Astrocyte (in vitro differentiated cells and primary cell): Measurements from ENCODE around the gene RAB40B. TPM values are rescaled to one million over a fixed set of nuclear protein-coding genes. Genes with fewer than 3 reads are reported as not detected.
"Not testable (repeated sequence)": the region's sequence is repeated elsewhere in the genome, so short reads cannot be mapped to it uniquely, and the experiment has no call there.

Experiments
- DNase-seq: peaks from one replicate; pipeline ENCODE4 v3.0.0-alpha.2; 2010; ENCODE audit warnings: low read depth
- FAIRE-seq: peaks from 2 replicates; lab custom pipeline; 2011; peaks lifted over from hg19 to GRCh38; lab: Jason Lieb, UNC
- H2AFZ ChIP-seq: 2 replicates; pipeline ENCODE4 v1.6.0; 2012; ENCODE audit warnings: low read depth, low read length, inconsistent platforms
- H3K27ac ChIP-seq: 2 replicates; pipeline ENCODE4 v1.5.1; 2011; ENCODE audit warnings: low read depth, low read length, inconsistent platforms
- H3K27me3 ChIP-seq: 2 replicates; pipeline ENCODE4 v1.6.0; 2011; ENCODE audit warnings: low read length, inconsistent platforms; ENCODE audit not compliant: insufficient read depth
- H3K36me3 ChIP-seq: 2 replicates; pipeline ENCODE4 v1.5.1; 2011; ENCODE audit warnings: low read length, inconsistent platforms; ENCODE audit not compliant: insufficient read depth
- H3K4me1 ChIP-seq: 2 replicates; pipeline ENCODE4 v1.5.1; 2011; ENCODE audit warnings: low read length, inconsistent platforms; ENCODE audit not compliant: insufficient read depth
- H3K4me2 ChIP-seq: 2 replicates; pipeline ENCODE4 v1.6.0; 2012; ENCODE audit warnings: low read length, inconsistent platforms
- H3K4me3 ChIP-seq: 2 replicates; pipeline ENCODE4 v1.5.1; 2011; ENCODE audit warnings: low read depth, mild to moderate bottlenecking, low read length, inconsistent platforms; ENCODE audit not compliant: insufficient read depth
- H3K79me2 ChIP-seq: 2 replicates; pipeline ENCODE4 v1.6.0; 2012; ENCODE audit warnings: mild to moderate bottlenecking, low read length, inconsistent platforms; ENCODE audit not compliant: insufficient read depth
- H3K9ac ChIP-seq: 2 replicates; pipeline ENCODE4 v1.6.0; 2012; ENCODE audit warnings: mild to moderate bottlenecking, low read length, inconsistent platforms
- H3K9me3 ChIP-seq: 2 replicates; pipeline ENCODE4 v1.5.1; 2012; ENCODE audit warnings: low read depth, mild to moderate bottlenecking, low read length, inconsistent platforms; ENCODE audit not compliant: insufficient read depth
- H4K20me1 ChIP-seq: 2 replicates; pipeline ENCODE4 v1.6.0; 2012; ENCODE audit warnings: low read length, inconsistent platforms; ENCODE audit not compliant: insufficient read depth
- H3K27ac Mint-ChIP-seq: one replicate; pipeline ENCODE4 v1.8.0; 2021; ENCODE audit warnings: mild to moderate bottlenecking, mixed read lengths; ENCODE audit not compliant: unreplicated experiment
- H3K27me3 Mint-ChIP-seq: one replicate; pipeline ENCODE4 v1.8.0; 2021; ENCODE audit warnings: low read depth, mixed read lengths; ENCODE audit not compliant: unreplicated experiment
- H3K36me3 Mint-ChIP-seq: one replicate; pipeline ENCODE4 v1.8.0; 2021; ENCODE audit warnings: low read depth, mixed read lengths; ENCODE audit not compliant: unreplicated experiment
- H3K4me1 Mint-ChIP-seq: one replicate; pipeline ENCODE4 v1.8.0; 2021; ENCODE audit warnings: low read depth, mixed read lengths; ENCODE audit not compliant: unreplicated experiment
- H3K4me3 Mint-ChIP-seq: one replicate; pipeline ENCODE4 v1.8.0; 2021; ENCODE audit warnings: mild to moderate bottlenecking, moderate library complexity, mixed read lengths; ENCODE audit not compliant: unreplicated experiment
- H3K9me3 Mint-ChIP-seq: one replicate; pipeline ENCODE4 v1.8.0; 2021; ENCODE audit warnings: mild to moderate bottlenecking, mixed read lengths; ENCODE audit not compliant: unreplicated experiment
- CTCF ChIP-seq: IDR thresholded peaks from 2 replicates; pipeline ENCODE4 v1.5.1; 2011; ENCODE audit warnings: low read depth, mild to moderate bottlenecking, inconsistent platforms, low read length, moderate library complexity; ENCODE audit not compliant: insufficient read depth
- EZH2 ChIP-seq: IDR thresholded peaks from 2 replicates; pipeline ENCODE4 v1.6.1; 2012; ENCODE audit warnings: mild to moderate bottlenecking, low read length, inconsistent platforms; ENCODE audit not compliant: insufficient read depth
- total RNA-seq: library from RNA; stranded (reverse); gene quantifications from 2 replicates; pipeline ENCODE4 v1.2.1, GENCODE V29; 2021

Gene RAB40B
- total RNA-seq, 1 donor from 2014 or later: 15.8 TPM

GRCh38 chr17:82656266-82656665 is 42.2 kb downstream of the RAB40B start:
- Histone ChIP-seq H3K36me3 (no peaks in the 10 kb centered on the region), H3K4me3 (no peak overlapping the region), H2AFZ (no peak overlapping the region), H3K9me3 (no peaks in the 10 kb centered on the region), H3K79me2 (no peaks in the 10 kb centered on the region), H3K27ac (no peak overlapping the region), H4K20me1 (no peaks in the 10 kb centered on the region), H3K4me2 (no peak overlapping the region), H3K4me1 (no peaks in the 10 kb centered on the region), H3K9ac (no peak overlapping the region), H3K27me3 (no peaks in the 10 kb centered on the region)
- no peak for FAIRE-seq
- Mint-ChIP-seq H3K4me3 (no peak overlapping the region), H3K36me3 (peaks cover 23% of the 10 kb centered on the region), H3K27me3 (peaks cover 2% of the 10 kb centered on the region), H3K27ac (peak overlapping the region; percentile 6), H3K9me3 (no peaks in the 10 kb centered on the region), H3K4me1 (no peaks in the 10 kb centered on the region)
- no peak for DNase-seq
- no peak for TF ChIP-seq EZH2
- TF ChIP-seq CTCF: no peak

GRCh38 chr17:82655523-82655922 is 43.0 kb downstream of the RAB40B start:
- Histone ChIP-seq H3K4me3 (no peak overlapping the region), H3K9ac (no peak overlapping the region), H4K20me1 (no peaks in the 10 kb centered on the region), H2AFZ (no peak overlapping the region), H3K27ac (no peak overlapping the region), H3K4me2 (no peak overlapping the region), H3K36me3 (no peaks in the 10 kb centered on the region), H3K27me3 (no peaks in the 10 kb centered on the region), H3K9me3 (no peaks in the 10 kb centered on the region), H3K4me1 (no peaks in the 10 kb centered on the region), H3K79me2 (no peaks in the 10 kb centered on the region)
- FAIRE-seq (no peak), DNase-seq (no peak)
- TF ChIP-seq EZH2 (no peak), CTCF (no peak)
- no peaks in the 10 kb centered on the region for H3K4me1 Mint-ChIP-seq
- H3K27ac Mint-ChIP-seq: no peak overlapping the region
- H3K27me3 Mint-ChIP-seq: peaks cover 2% of the 10 kb centered on the region
- no peak overlapping the region for H3K4me3 Mint-ChIP-seq
- no peaks in the 10 kb centered on the region for H3K9me3 Mint-ChIP-seq
- peaks cover 18% of the 10 kb centered on the region for H3K36me3 Mint-ChIP-seq

GRCh38 chr17:82655038-82655479 is 43.4 kb downstream of the RAB40B start:
- Histone ChIP-seq H3K4me3 (no peak overlapping the region), H3K27me3 (no peaks in the 10 kb centered on the region), H3K27ac (no peak overlapping the region), H3K9me3 (no peaks in the 10 kb centered on the region), H3K4me2 (no peak overlapping the region), H2AFZ (no peak overlapping the region), H3K4me1 (no peaks in the 10 kb centered on the region), H4K20me1 (no peaks in the 10 kb centered on the region), H3K79me2 (no peaks in the 10 kb centered on the region), H3K9ac (no peak overlapping the region), H3K36me3 (no peaks in the 10 kb centered on the region)
- no peak for FAIRE-seq
- H3K4me3 Mint-ChIP-seq: no peak overlapping the region
- peaks cover 17% of the 10 kb centered on the region for H3K36me3 Mint-ChIP-seq
- DNase-seq: no peak
- H3K27ac Mint-ChIP-seq: no peak overlapping the region
- H3K27me3 Mint-ChIP-seq: peaks cover 2% of the 10 kb centered on the region
- no peaks in the 10 kb centered on the region for H3K9me3 Mint-ChIP-seq
- H3K4me1 Mint-ChIP-seq: no peaks in the 10 kb centered on the region
- TF ChIP-seq CTCF (no peak), EZH2 (no peak)

GRCh38 chr17:82654611-82655010 is 43.9 kb downstream of the RAB40B start:
- not testable (repeated sequence) for H4K20me1 ChIP-seq, H3K9me3 ChIP-seq, H3K27ac Mint-ChIP-seq, H3K4me2 ChIP-seq, H3K4me1 Mint-ChIP-seq, H3K4me1 ChIP-seq, H3K4me3 ChIP-seq, H2AFZ ChIP-seq, H3K27me3 Mint-ChIP-seq, H3K27me3 ChIP-seq, H3K9ac ChIP-seq, H3K27ac ChIP-seq, H3K79me2 ChIP-seq, H3K9me3 Mint-ChIP-seq, FAIRE-seq, H3K4me3 Mint-ChIP-seq, H3K36me3 ChIP-seq, DNase-seq
- H3K36me3 Mint-ChIP-seq: peaks cover 13% of the 10 kb centered on the region
